Measurements from ENCODE around the gene SLC39A11.

- TF ChIP-seq ZNF121 (CRISPR knock-in tag; IDR thresholded peaks at IDR 0.05) (no peak), ZNF219 (CRISPR knock-in tag; IDR thresholded peaks at IDR 0.05; ENCODE audit: borderline replicate concordance) (no peak), FOXJ3 (CRISPR knock-in tag; IDR thresholded peaks at IDR 0.05; ENCODE audit: borderline replicate concordance) (no peak), CTCF (IDR thresholded peaks at IDR 0.05) (no peak), CREM (CRISPR knock-in tag; IDR thresholded peaks at IDR 0.05) (no peak), ZBTB21 (CRISPR knock-in tag; IDR thresholded peaks at IDR 0.05; ENCODE audit: borderline replicate concordance) (no peak), TP53 (CRISPR knock-in tag; IDR thresholded peaks at IDR 0.05) (no peak), IRF2 (CRISPR knock-in tag; IDR thresholded peaks at IDR 0.05; ENCODE audit: borderline replicate concordance, low read depth) (no peak), ZNF317 (CRISPR knock-in tag; IDR thresholded peaks at IDR 0.05; ENCODE audit: borderline replicate concordance, low read depth) (no peak)
These were observed 415.4 kb downstream of the SLC39A11 start for GRCh38 chr17:72677108-72677507.
